HL-60/S4 (cell line): ENCODE data around the gene ZNF514.
"Not testable (repeated sequence)": the region's sequence is repeated elsewhere in the genome, so short reads cannot be mapped to it uniquely, and the experiment has no call there.

Experiments
- in situ Hi-C: fragments of 300-500 bp; cut with MboI; formaldehyde crosslinking; loops from 2 replicates; pipeline ENCODE4 v1.14.3; 2022; ENCODE audit warnings: low sequenced_read_pairs

Gene ZNF514

GRCh38 chr2:95143838-95144237 lies 15.8 kb downstream of the ZNF514 start:
- in situ Hi-C loops, result no loop called here

GRCh38 chr2:95138702-95139101 lies 20.9 kb downstream of the ZNF514 start:
- in situ Hi-C loops, result no loop called here

GRCh38 chr2:95122197-95122551 lies 37.5 kb downstream of the ZNF514 start:
- in situ Hi-C loops, result no loop called here

GRCh38 chr2:95121407-95122196 lies 38.0 kb downstream of the ZNF514 start, which contains the start of gene MRPS5:
MRPS5 (minus strand) TSS chr2:95121808; CDS start chr2:95121791, 17 bp downstream.
- in situ Hi-C loops, result no loop called here

- in situ Hi-C loops, result no loop called here
These were observed 38.6 kb downstream of the ZNF514 start for GRCh38 chr2:95121093-95121406.

GRCh38 chr2:95115418-95115817 lies 44.2 kb downstream of the ZNF514 start:
- in situ Hi-C loops, result no loop called here

- in situ Hi-C loops, result no loop called here
These were observed 46.2 kb downstream of the ZNF514 start for GRCh38 chr2:95113464-95113863.

GRCh38 chr2:95110395-95110794 lies 49.3 kb downstream of the ZNF514 start:
- in situ Hi-C loops, result no loop called here

- in situ Hi-C loops, result no loop called here
These were observed 50.4 kb downstream of the ZNF514 start for GRCh38 chr2:95109260-95109659.

- in situ Hi-C loops, result no loop called here
These were observed 53.6 kb downstream of the ZNF514 start for GRCh38 chr2:95106081-95106480.

GRCh38 chr2:95104606-95105005 lies 55.0 kb downstream of the ZNF514 start:
- in situ Hi-C loops, result no loop called here

- in situ Hi-C loops, result no loop called here
These were observed 59.7 kb downstream of the ZNF514 start for GRCh38 chr2:95099910-95100309.

- in situ Hi-C loops, result not testable (repeated sequence)
These were observed 61.4 kb downstream of the ZNF514 start for GRCh38 chr2:95098273-95098672.
